HUDEP-2 (cell line): ENCODE measurements around the gene POLN.

Experiments used
- DNase-seq, 76 experiments: peaks; one replicate each; lab custom pipeline; 2025; ENCODE audit not compliant: unreplicated experiment in 76 of 76; lab: John Stamatoyannopoulos, UW

The POLN gene

DNA sequence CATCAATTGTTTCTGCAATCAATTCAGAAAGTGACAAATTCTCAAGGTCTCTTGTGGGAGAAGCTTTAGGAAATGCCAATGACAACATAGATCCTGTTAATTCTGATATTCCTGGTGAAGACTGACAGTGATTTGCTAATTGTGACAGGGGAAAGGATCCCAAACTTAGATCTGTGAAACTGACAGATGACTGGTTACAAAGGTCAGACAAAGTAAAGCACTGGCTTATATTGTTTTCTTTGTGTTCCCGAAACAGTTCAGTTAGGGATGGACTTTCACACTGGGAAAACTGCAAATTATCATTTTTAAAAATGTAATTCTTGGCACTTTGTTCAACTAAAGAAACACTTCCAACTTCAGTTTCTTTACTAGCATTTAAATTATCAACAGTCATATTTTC is 152.7 kb downstream of the POLN start:
- no peak for DNase-seq

DNA sequence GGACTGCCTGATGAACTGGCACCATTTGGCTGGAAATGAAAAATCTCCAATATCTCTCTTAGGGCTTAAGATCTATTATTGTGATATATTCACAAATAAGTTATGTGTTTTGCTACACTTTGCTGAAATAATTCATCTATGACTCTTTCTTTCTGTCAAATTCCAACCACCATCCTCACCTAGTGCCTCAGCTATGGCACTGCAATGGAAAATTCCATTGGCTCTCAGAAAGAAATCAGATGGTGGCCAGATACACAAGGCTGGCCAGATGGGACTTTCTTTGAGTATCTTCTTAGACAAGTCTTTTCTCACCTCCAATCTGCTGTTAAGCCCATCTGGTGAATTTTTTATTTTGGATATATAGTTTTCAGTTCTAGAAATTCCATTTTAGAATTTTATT is 154.8 kb downstream of the POLN start:
- no peak for DNase-seq

DNA sequence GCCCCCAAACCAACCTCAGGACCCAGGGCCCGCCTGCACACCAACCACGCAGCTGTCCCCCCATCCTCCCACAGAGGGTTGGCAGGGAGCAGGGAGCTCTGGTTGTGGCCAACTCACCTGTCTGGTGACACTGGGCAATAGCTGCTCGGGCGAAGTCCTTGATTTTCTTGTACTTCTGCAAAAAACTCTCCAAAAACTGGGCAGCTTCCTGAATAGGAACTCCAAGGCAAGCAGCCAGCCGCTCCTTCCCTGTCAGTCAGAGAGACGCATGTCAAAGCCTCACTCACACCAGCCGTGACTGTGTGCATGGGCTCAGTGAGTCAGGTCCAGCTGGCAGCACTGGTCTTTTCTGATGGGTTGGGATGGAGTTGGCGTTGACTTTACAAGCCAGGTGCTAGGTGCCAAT is 156.4 kb downstream of the POLN start:
- no peak for DNase-seq

DNA sequence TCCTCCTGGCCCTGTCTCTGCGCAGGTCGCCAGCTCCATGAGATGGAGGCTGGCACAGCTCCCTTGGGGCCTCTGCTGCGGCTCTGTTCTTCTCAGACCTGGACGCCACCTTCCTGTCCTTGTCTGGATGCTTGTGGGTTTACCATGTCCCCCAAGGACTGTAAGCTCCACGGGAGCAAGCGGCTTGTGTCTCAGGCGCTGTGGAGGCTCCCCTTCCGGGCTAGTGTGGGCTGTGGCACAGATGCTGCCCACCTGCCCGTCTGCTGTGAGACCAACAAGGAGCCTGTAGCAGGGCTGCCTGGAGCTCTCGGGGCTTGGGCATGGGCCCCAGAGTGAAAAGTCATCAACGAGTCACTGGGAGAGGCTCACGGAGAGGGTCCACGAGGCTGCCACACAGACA is 157.6 kb downstream of the POLN start:
- DNase-seq: no peak

DNA sequence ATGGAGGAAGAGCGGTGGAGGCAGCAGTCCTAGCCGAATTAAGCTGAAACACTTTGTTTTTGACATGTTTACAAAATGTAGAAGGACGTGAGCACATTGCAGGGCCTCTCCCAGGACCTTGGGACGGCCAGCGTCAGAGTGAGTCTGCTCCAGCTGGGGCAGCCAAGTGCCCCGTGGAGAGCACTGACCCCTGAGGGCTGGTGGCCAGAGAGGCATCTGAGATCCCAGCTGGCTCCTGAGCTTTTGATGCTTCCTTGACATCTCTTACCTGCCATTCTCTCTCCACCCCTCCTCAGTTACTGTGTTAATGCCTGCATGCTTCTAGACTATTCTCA is 158.1 kb downstream of the POLN start:
- no peak for DNase-seq

DNA sequence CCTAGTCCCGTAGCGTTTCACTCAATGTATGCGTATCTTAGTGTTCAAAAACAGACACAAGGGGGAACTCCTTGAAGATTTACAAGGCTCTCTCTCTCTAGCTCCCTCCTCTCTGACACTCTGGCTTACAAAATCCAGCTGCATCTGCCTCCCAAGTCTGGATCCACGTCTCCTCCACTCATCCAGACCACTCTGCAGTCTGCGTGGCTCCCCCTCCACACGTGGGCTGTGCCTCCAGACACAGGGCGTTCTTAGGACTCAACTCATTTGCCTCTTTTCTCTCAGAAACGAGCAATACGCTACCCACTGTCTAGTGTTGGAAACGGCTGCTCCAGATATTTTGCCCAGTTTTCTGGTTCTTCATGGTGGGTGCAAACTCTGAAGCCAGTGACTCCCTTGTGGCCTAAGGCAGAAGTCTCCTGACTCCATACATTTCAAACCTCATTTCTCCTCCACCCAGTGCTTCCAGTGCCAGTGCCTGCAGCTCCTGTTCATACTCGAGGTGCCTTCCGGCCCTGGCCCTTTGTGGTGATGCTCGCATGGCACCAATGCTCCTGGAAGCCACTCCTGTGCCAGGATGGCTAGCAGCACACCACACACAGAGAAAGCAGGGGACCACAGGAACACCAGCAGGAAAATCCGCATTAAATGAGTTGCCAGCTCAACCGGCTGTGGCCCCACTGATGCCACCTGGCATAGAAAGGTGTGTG is 158.7 kb downstream of the POLN start:
- DNase-seq: no peak

DNA sequence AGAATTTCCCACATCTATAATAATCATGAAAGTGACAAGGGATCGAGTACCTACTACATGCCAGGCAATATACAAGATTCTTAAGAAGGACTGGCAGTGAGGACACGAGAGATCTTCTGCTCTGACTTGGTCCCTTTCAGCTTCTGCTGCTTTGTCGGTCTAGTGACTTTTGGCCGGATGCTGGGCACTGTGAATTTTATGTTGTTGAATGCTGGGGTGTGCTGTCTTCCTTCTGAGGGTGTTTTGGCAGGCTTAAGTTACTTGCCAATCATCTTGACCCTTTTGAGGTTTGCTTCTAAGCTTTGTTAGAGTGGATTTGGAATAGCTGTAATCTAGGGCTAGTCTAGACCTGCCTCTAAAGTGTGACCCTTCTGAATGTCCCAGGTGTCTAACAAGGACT is 159.3 kb downstream of the POLN start:
- DNase-seq: no peak

DNA sequence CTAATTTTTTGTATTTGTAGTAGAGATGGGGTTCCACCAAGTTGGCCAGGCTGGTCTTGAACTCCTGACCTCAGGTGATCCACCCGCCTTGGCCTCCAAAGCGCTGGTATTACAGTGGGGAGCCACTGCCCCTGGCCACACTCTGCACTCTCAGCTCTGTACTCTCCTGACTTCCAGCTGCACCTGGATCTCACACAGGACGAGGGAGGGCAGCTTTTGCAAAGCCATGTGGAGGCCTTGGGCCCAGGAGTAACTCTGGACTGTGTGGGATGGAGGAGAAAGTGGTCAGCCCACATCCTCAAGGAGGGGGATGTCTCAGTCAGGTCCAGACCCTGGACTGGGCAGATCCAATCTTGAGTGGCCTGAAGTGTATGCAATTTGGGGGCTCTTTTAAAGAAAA is 159.8 kb downstream of the POLN start:
- no peak for DNase-seq

DNA sequence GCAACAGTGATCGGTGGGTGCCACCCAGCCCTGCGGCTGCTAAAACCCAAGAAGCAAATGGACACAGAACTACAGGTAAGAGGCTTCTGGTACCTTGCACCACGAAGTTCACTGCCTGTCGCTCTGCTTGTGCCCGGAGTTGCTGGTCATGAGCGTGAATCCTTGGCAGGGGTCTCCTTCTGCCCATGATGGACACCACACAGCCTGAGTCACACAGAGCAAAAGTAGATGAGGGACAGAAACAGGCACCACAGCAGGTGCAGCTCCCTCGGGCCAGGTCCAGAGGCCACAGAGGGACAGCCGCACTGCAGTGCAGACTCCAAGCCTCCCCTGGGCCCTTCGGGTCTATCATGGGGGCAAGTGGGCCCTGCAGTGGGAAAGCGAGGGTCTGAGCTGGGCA is 160.4 kb downstream of the POLN start:
- DNase-seq: no peak

DNA sequence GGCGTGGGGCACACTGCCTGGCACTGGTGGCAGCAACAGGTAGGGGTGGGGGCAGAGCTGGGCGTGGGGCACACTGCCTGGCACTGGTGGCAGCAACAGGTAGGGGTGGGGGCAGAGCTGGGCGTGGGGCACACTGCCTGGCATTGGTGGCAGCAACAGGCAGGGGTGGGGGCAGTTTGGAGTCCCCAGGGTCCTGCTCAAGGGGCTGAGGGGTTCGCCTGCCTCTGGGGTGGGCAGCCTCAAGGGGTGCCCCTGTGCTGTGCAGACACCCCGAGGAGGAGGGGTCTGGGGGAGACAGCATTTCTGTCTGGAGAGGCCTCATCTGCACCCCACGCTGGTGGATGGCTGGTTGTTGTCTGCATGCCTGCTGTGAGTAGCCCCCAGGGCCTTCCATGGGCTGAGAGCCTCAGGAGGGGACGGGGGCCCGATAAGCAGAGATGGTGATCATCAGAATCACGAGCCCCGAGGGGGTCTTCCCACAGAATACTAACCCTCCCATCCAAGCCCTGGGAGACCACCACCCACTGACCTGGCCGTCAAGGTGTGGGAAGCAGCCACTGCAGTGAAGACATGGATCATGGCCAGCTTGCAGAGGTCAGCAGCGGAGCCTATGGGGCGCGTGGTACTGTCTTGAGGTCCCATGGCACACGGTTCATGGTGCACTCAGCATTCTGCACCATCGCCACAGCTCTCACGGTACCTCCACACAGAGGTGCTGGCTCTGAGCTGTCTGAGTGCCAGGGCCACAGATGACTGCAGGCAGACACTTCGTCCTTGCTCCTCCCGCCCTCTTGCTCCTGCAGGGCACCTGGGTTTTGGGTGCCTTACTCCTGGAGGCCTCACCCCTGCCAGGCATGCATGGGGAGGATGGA is 161.3 kb downstream of the POLN start:
- no peak for DNase-seq

DNA sequence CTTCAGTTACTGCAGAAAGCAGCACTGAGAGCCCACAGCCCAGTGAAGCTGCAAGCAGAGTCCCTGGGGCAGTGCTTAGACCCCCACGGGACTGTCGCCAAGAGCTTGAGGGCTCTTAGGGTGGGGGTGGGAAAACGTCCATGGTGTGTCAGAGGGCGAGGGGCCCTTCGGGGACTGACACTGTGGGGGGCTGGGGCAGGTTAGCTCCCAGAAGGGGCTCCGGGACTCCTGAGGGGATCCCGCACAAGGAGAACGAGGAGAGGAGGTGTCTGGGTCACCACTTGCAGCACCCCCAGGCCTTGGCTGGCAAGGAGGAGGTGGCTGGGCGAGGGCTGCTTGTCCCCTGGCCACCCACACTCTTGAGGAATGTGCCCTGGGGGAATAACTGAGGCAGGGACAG is 162.0 kb downstream of the POLN start:
- no peak for DNase-seq

DNA sequence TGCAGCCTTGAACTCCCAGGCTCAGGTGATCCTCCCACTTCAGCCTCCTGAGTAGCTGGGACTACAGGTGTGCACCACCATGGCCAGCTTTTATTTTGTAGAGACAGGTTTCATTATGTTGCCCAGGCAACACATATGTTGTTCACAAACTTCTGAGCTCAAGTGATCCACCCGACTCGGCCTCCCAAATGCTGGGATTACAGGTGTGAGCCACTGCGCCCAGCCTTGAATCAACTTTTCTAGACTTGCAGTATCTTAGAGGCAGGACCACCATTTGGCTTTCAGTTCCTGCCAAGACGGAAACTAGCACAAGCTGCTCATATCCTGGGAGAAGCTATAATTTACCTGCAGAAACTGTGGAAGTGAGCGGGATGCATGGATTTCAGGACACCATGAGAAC is 162.9 kb downstream of the POLN start:
- DNase-seq: no peak

DNA sequence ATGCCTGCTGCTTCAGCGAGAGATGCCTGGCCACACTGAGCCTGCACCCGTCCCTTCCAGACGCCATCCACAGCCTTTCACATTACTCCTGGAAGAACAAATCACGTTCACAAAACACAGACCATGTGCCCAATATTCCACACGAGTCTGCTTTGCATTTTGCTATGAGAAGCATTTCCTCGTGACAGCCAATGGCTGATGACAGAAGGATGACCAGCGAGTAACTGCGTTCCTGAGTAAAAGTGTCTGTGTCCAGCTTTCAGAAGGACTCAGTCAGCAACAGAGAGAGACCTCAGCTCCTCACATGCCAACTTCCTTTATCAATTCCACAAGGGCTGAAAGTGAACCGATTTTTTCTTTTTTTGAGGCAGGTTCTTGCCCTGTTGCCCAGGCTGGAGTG is 163.3 kb downstream of the POLN start:
- DNase-seq: no peak

DNA sequence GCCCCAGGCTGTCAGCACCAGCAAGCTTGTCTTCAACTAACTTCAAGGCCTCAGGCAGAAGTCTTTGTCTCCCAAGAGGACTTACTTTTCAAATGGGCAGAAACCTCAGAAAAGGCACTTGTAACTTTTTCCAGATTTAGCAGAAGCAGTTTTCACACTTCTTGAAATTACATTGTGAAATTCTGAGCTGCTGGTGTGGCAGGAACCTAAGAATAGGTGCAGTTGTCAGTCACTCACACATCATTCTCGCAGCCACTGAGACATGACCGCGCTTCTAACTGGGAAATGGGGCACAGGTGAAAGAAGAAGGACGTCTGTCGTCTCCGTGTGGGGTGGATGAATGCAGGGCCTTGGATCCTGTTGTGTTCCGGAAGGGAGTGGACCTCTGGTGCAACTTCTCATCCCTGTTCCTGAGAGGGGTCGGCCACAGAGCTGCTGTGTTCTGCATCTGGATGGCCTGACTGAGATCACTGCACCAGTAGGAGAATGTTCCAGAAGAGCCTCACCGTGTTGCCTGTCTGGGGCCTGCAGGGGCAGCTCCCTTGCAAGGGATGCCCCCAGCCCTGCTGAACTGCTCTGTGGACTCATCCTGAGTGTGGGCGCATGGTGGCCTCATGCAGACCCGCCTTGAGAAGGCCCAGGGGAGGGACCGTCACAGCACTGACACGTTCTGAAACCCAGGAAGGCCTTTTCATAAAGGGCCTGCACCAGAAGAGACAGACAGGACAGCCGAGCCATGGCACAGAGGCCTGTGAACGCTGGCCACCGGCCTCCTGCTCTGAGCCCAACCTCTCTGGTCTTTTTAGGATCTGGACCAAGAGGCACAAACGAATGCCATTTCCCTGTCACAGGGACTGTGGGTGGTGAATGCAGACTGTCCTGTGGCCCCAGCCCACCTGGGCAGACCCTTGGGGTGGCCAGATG is 164.1 kb downstream of the POLN start:
- no peak for DNase-seq

DNA sequence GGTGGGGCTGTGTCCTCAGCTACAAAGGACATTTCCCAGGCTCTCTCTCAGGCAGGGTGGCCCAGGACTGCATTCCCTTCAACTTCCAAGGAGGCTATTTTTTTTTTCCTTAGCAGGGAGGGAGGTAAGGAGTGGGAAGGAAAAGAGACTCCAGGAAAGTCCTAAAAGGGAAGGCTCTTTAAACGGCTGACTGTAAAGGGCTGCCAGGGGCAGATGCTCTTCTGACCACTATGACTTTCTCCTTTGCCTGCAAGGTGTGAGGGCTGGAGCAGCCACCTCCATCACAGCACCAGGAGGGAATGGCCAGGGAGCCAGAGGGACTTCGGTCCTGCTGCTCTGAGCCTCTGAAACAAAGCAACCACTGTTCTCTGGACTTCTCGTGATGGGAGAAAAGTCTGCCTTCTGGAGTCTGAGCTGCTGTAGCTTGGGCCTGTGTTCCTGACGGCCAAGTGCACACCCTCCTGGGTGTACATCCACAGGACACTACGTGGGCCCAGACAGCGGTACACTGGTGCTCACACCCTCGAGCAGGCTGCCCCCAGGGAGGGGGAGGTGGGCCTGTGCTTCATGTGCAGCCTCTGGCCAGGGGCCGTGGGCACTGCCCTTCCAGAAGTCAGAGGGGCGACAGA is 164.9 kb downstream of the POLN start:
- no peak for DNase-seq

DNA sequence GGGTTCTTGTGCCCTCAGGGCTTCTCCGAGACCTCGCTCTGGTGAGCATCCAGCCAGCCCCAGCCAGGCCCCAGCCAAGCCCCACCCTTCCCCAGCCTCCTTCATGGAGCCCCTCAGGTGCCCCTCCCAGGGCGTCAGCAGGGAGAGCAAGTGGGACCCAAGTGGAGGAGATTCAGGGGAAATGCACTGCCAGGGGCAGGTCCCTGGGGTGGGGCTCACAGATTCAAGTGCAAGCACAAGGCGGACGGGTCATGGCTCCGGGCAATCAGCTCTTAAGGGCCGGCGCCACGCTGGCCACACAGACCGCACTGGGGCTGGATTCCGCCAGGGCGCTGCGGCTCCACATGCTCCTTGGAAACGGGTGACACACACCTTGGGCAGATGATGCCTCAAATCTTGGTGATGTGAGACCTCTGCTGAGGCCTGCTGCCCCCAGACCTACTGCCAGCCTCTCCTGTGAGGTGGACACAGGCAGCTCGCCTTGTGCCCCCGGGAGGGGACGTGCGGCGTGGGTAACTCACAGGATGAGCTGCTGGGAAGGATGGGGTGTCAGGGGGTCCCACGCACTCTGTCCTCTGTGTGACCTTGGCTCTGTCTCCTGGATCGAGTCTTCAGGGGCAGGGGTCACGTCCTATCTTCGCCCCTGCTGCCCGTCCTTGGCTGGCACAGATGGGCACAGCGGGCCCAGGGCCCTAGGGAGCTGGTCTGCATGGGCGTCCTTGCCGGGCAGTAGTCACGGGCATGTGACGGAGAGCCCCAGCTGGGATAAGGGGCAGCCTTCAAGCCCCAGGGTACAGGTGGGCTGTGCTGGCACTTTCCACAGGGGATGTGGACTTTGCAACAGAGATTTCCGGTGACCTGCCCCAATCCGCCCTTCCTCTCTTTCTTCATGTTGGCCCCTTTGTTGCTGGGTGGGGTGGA is 165.7 kb downstream of the POLN start:
- DNase-seq: no peak

DNA sequence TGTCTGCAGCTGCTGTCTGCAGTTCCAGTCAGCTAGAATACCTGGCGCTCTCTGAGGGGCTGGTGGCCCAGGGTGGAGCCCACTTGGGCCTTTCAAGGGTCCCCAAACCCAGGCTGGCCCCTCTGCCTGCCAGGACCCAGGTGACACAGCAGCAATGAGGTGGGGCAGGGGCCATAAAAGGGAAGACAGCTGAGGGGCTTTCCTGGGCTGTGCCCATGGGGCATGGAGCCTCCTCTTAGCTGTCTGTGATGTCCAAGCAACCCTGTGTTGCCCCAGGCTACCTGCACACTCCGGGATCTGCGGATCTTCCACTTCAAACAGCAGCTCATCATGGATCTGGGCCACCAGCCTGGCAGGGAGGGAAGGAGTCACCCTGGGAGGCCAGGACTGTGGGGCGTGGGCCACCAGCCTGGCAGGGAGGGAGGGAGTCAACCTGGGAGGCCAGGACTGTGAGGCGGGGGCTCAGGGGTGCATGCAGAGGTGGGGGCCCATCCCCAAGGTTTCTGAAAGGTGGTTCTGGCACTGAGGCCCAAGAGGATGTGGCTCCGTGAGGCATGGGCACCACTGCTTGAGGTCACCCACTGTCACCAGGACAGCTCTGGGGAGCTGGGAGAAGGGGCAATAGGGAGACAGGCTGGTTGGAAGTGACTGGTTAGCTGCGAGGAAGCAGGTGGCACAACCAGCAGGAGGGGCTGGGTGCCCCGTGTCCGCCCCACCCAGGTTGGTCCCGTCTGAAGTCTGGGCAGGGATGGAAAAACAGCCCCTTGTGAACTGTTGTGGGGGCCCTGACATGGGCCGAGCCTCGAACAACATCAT is 166.5 kb downstream of the POLN start:
- DNase-seq: no peak

DNA sequence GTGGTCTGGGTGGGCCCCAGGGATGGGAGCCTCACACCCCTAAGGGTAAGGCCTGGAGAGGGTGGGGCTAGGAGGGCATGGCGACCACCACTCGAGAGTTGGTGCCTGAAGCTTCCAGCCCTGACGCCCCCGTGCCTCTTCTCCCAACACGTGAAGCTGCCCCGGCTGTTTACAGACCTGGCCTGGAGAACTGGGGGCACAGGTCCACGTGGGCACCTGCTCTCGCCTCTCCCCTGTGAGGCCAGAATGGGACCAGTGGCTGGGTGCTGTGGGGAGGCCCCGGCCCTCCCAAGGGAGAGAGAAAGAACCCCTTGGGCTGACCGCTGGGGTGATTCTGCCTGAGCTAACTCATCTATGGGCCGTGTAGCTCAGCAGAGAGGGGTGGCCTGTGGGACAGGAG is 167.3 kb downstream of the POLN start:
- DNase-seq: no peak
